Endothelial cell of umbilical vein (primary cell): Measurements from ENCODE around the gene METRNL. TPM values are rescaled to one million over a fixed set of nuclear protein-coding genes. Genes with fewer than 3 reads are reported as not detected.

Experiments
- BruUV-seq: library from RNA; stranded (reverse); fragments of 400-500 nt; replicated peaks from 2 replicates; lab custom pipeline; 2021; lab: Mats Ljungman, UMichigan
- CTCF ChIA-PET: fragments of 300-600, 350-600 bp; sonication (Branson Sonifier 250); formaldehyde crosslinking; loops from one replicate; lab custom pipeline; 2021; ENCODE audit warnings: antibody characterized with exemption, inconsistent platforms; lab: Charles Lee
- POLR2A ChIA-PET: fragments of 300-600, 350-600 bp; sonication (Branson Sonifier 250); formaldehyde crosslinking; loops from one replicate; lab custom pipeline; 2021; ENCODE audit warnings: antibody characterized with exemption, inconsistent platforms; lab: Charles Lee
- DNase-seq: peaks from one replicate; pipeline ENCODE4 v3.0.0-alpha.2; 2011; ENCODE audit warnings: low read depth, low spot score
- FAIRE-seq: peaks from 2 replicates; lab custom pipeline; 2011; peaks lifted over from hg19 to GRCh38; lab: Jason Lieb, UNC
- H2AFZ ChIP-seq: 2 replicates; pipeline ENCODE4 v1.6.0; 2012; ENCODE audit warnings: low read depth, low read length, control low read depth, inconsistent platforms
- H3K27ac ChIP-seq: 2 replicates; pipeline ENCODE4 v1.5.1; 2011; ENCODE audit warnings: low read depth, mild to moderate bottlenecking, control low read depth, low read length, moderate library complexity; ENCODE audit not compliant: insufficient read depth
- H3K27me3 ChIP-seq, 2 experiments: 2 replicates each; pipeline versions ENCODE4 v1.6.0 to v1.6.1; 2011; ENCODE audit warnings: low read length in 2 of 2, mixed read lengths in 1 of 2; ENCODE audit not compliant: control insufficient read depth in 2 of 2, insufficient read depth in 2 of 2
- H3K36me3 ChIP-seq, 2 experiments: 2 replicates in 1 of 2; 3 replicates in 1 of 2; pipeline ENCODE4 v1.5.1; 2011; ENCODE audit warnings: low read length in 2 of 2, mild to moderate bottlenecking in 1 of 2, moderate library complexity in 1 of 2; ENCODE audit not compliant: control insufficient read depth in 2 of 2, insufficient read depth in 2 of 2; ENCODE audit errors: extremely low read depth in 1 of 2
- H3K4me1 ChIP-seq: 3 replicates; pipeline ENCODE4 v1.5.1; 2011; ENCODE audit warnings: mild to moderate bottlenecking, low read length; ENCODE audit not compliant: control insufficient read depth, insufficient read depth; ENCODE audit errors: extremely low read depth
- H3K4me2 ChIP-seq: 2 replicates; pipeline ENCODE4 v1.6.1; 2011; ENCODE audit warnings: low read length, control low read depth, mixed read lengths; ENCODE audit not compliant: insufficient read depth
- H3K4me3 ChIP-seq, 3 experiments: fragments of 200-600 bp in 1 of 3; sonication (generic), shearing (Covaris generic) in 1 of 3; replicated peaks in 1 of 3; 2 replicates each; pipeline ENCODE4 v1.5.1; 2011 to 2016; ENCODE audit warnings: control low read depth in 3 of 3, low read length in 3 of 3, mild to moderate bottlenecking in 2 of 3, inconsistent platforms in 1 of 3, low read depth in 1 of 3, moderate library complexity in 1 of 3; ENCODE audit not compliant: insufficient read depth in 1 of 3
- H3K79me2 ChIP-seq: 2 replicates; pipeline ENCODE4 v1.6.0; 2012; ENCODE audit warnings: low read length, inconsistent platforms; ENCODE audit not compliant: control insufficient read depth, insufficient read depth
- H3K9ac ChIP-seq: replicated peaks from 2 replicates; pipeline ENCODE3; 2011; ENCODE audit warnings: low read length, control low read depth; ENCODE audit not compliant: insufficient read depth; ENCODE audit errors: extremely low read depth
- H3K9me1 ChIP-seq: replicated peaks from 3 replicates; pipeline ENCODE4 v1.6.0; 2011; ENCODE audit warnings: mild to moderate bottlenecking, low read length; ENCODE audit not compliant: control insufficient read depth, insufficient read depth; ENCODE audit errors: extremely low read depth
- H3K9me3 ChIP-seq: replicated peaks from 2 replicates; pipeline ENCODE4 v1.5.1; 2012; ENCODE audit warnings: low read length, inconsistent platforms; ENCODE audit not compliant: control insufficient read depth, insufficient read depth
- H4K20me1 ChIP-seq: replicated peaks from 2 replicates; pipeline ENCODE3; 2011; ENCODE audit warnings: mild to moderate bottlenecking, low read length; ENCODE audit not compliant: control insufficient read depth, insufficient read depth; ENCODE audit errors: extremely low read depth
- CTCF ChIP-seq, 2 donors: IDR thresholded peaks; 1 replicate in 1 of 2; 2 replicates in 1 of 2; pipeline ENCODE4 v1.5.1; 2011; ENCODE audit warnings: low read length in 2 of 2, mild to moderate bottlenecking in 2 of 2, moderate library complexity in 2 of 2, control low read depth in 1 of 2, inconsistent platforms in 1 of 2, low read depth in 1 of 2; ENCODE audit not compliant: insufficient read depth in 1 of 2; ENCODE audit errors: extremely low read depth in 1 of 2
- EZH2 ChIP-seq: IDR thresholded peaks from 2 replicates; pipeline ENCODE4 v1.6.1; 2012; ENCODE audit warnings: borderline replicate concordance, low read depth, mild to moderate bottlenecking, moderate library complexity, low read length, inconsistent platforms; ENCODE audit not compliant: severe bottlenecking
- FOS ChIP-seq: IDR thresholded peaks from 2 replicates; pipeline ENCODE4 v1.6.1; 2011; ENCODE audit warnings: mild to moderate bottlenecking, low read length, moderate library complexity, borderline replicate concordance; ENCODE audit not compliant: insufficient read depth
- GATA2 ChIP-seq: IDR thresholded peaks from 2 replicates; pipeline ENCODE4 v1.7.0; 2011; ENCODE audit warnings: low read depth, mild to moderate bottlenecking, moderate library complexity, mixed read lengths, low read length; ENCODE audit not compliant: insufficient read length, insufficient read depth
- JUN ChIP-seq: IDR thresholded peaks from 2 replicates; pipeline ENCODE4 v1.6.1; 2011; ENCODE audit warnings: borderline replicate concordance, low read depth; ENCODE audit not compliant: insufficient read length, insufficient read depth
- MAX ChIP-seq: IDR thresholded peaks from 2 replicates; pipeline ENCODE4 v1.6.1; 2011; ENCODE audit not compliant: insufficient read depth, insufficient read length
- MYC ChIP-seq: IDR thresholded peaks from one replicate; pipeline ENCODE4 v1.6.1; 2011; ENCODE audit warnings: mild to moderate bottlenecking, low read depth, low read length
- POLR2A ChIP-seq: IDR thresholded peaks from 2 replicates; pipeline ENCODE4 v1.6.1; 2012; ENCODE audit warnings: low read depth, mild to moderate bottlenecking, control low read depth, low read length
- POLR2AphosphoS5 ChIP-seq: IDR thresholded peaks from 2 replicates; pipeline ENCODE4 v1.6.1; 2012; ENCODE audit warnings: low read depth, mild to moderate bottlenecking, control low read depth, low read length, moderate library complexity; ENCODE audit not compliant: insufficient read depth
- dilution Hi-C: fragments of 300-500 bp; cut with MboI; formaldehyde crosslinking; loops from one replicate; pipeline ENCODE4 v1.15.0; 2019; ENCODE audit warnings: low sequenced_read_pairs; ENCODE audit not compliant: extremely low pct_ligation_motif_present
- intact Hi-C: fragments of 100-400 bp; cut with micrococcal nuclease; formaldehyde crosslinking; loops from one replicate; pipeline ENCODE4 v1.10.0; 2022
- polyA plus RNA-seq, 4 experiments: library from polyadenylated mRNA; depleted of rRNA in 3 of 4; stranded (reverse) in 3 of 4; unstranded in 1 of 4; fragments of >200 nt; gene quantifications; 2 replicates each; pipeline versions ENCODE4 v1.2.1 to v1.2.3, GENCODE V29; 2011 to 2012; ENCODE audit warnings: missing spikeins in 1 of 4
- total RNA-seq: library from RNA; stranded (reverse); gene quantifications from 2 replicates; pipeline ENCODE4 v1.2.3, GENCODE V29; 2021

METRNL gene
- total and polyA plus RNA-seq, 2 donors (not counting 3 experiments of a cell fraction or from before 2014, with no cell fraction given) = 29.5 to 54.4 TPM

GRCh38 chr17:83032781-83033180, 46.6 kb upstream of the METRNL start:
- no peak overlapping the region for H3K4me3 ChIP-seq
- FAIRE-seq (no peak), DNase-seq (no peak)
- H3K9me3 ChIP-seq = no peaks in the 10 kb centered on the region
- dilution Hi-C loops (no loop called here), intact Hi-C loops (no loop called here)
- no peak overlapping the region for H3K27ac ChIP-seq
- H3K79me2 ChIP-seq = no peaks in the 10 kb centered on the region
- H3K27me3 ChIP-seq = no peaks in the 10 kb centered on the region
- ChIA-PET CTCF (no interaction called here), POLR2A (no interaction called here)
- H4K20me1 ChIP-seq = no peaks in the 10 kb centered on the region
- H3K9me1 ChIP-seq = no peaks in the 10 kb centered on the region
- H2AFZ ChIP-seq = no peak overlapping the region
- H3K36me3 ChIP-seq = no peaks in the 10 kb centered on the region
- H3K9ac ChIP-seq = no peak overlapping the region
- no peak for TF ChIP-seq POLR2AphosphoS5
- TF ChIP-seq JUN = no peak
- no peak for TF ChIP-seq MYC
- TF ChIP-seq CTCF (IDR thresholded peaks at IDR 0.05; ENCODE audit: extremely low read depth in 1 of 2, insufficient read depth in 1 of 2, low read depth in 1 of 2, low read length in 2 of 2) = no peak
- no peak for TF ChIP-seq MAX
- no peak for TF ChIP-seq POLR2A
- no peak for TF ChIP-seq GATA2
- TF ChIP-seq FOS = no peak
- no peak for TF ChIP-seq EZH2
- H3K4me2 ChIP-seq = no peak overlapping the region
- BruUV-seq = no TSS peak
- no peaks in the 10 kb centered on the region for H3K4me1 ChIP-seq
